Measurements from ENCODE around the gene CDH9.

The CDH9 gene

GRCh38 chr5:26986985-26987384 is 51.4 kb downstream of the CDH9 start:
- H3K9me3 ChIP-seq (ENCODE audit: control insufficient read depth, insufficient read depth, low read length): no peaks in the 10 kb centered on the region
- H3K27me3 ChIP-seq (ENCODE audit: control insufficient read depth, low read length): no peaks in the 10 kb centered on the region
- no peaks in the 10 kb centered on the region for H3K9me2 ChIP-seq (replicated peaks; ENCODE audit: control insufficient read depth, low read length)
- no peak overlapping the region for H3K4me2 ChIP-seq (ENCODE audit: low read length)
- no peaks in the 10 kb centered on the region for H3F3A ChIP-seq (ENCODE audit: control insufficient read depth, insufficient read depth)
- H3K4me3 ChIP-seq (ENCODE audit: low read length): no peak overlapping the region
- no peaks in the 10 kb centered on the region for H3K79me2 ChIP-seq (ENCODE audit: control insufficient read depth, low read length)
- no peaks in the 10 kb centered on the region for H4K20me1 ChIP-seq (ENCODE audit: control insufficient read depth, insufficient read depth, low read depth, low read length)
- H3K27ac ChIP-seq (ENCODE audit: low read depth, low read length): no peak overlapping the region
- no peaks in the 10 kb centered on the region for H3K4me1 ChIP-seq (ENCODE audit: control insufficient read depth, low read length)
- H3K36me3 ChIP-seq (ENCODE audit: control insufficient read depth, low read length): no peaks in the 10 kb centered on the region
- TF ChIP-seq CTCF (IDR thresholded peaks at IDR 0.05; ENCODE audit: low read depth, low read length, poor library complexity, severe bottlenecking) (no peak), EZH2phosphoT487 (IDR thresholded peaks at IDR 0.05; ENCODE audit: borderline replicate concordance, low read length) (no peak)

DNA sequence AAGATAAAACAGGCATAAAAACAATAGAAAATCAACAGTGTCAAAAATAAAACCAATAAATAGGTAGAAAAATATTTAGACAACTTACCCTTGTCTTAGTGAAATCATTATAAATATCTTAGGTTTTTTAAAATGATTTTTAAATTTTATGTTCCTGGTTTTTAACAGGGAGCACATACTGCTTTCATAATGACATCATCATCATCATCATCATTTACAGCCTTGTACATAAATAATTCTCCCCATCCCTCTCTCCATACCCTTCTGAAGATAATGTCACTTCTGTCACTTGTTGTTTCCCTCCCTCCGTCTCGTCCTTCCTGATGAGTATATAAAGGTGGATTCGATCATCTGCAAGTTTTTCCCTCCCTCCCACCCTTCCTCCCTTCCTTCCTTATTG is 56.6 kb downstream of the CDH9 start:
- no peak for TF ChIP-seq CTCF (IDR thresholded peaks at IDR 0.05; ENCODE audit: low read depth, low read length, poor library complexity, severe bottlenecking)
- TF ChIP-seq EZH2phosphoT487 (IDR thresholded peaks at IDR 0.05; ENCODE audit: borderline replicate concordance, low read length): no peak
- H3K4me3 ChIP-seq (ENCODE audit: low read length): no peak overlapping the region
- H3K36me3 ChIP-seq (ENCODE audit: control insufficient read depth, low read length): no peaks in the 10 kb centered on the region
- H3K4me2 ChIP-seq (ENCODE audit: low read length): no peak overlapping the region
- H3K27ac ChIP-seq (ENCODE audit: low read depth, low read length): no peak overlapping the region
- H4K20me1 ChIP-seq (ENCODE audit: control insufficient read depth, insufficient read depth, low read depth, low read length): no peaks in the 10 kb centered on the region
- no peaks in the 10 kb centered on the region for H3K4me1 ChIP-seq (ENCODE audit: control insufficient read depth, low read length)
- no peaks in the 10 kb centered on the region for H3F3A ChIP-seq (ENCODE audit: control insufficient read depth, insufficient read depth)
- H3K9me2 ChIP-seq (replicated peaks; ENCODE audit: control insufficient read depth, low read length): no peaks in the 10 kb centered on the region
- no peaks in the 10 kb centered on the region for H3K79me2 ChIP-seq (ENCODE audit: control insufficient read depth, low read length)
- no peaks in the 10 kb centered on the region for H3K9me3 ChIP-seq (ENCODE audit: control insufficient read depth, insufficient read depth, low read length)
- no peaks in the 10 kb centered on the region for H3K27me3 ChIP-seq (ENCODE audit: control insufficient read depth, low read length)

DNA sequence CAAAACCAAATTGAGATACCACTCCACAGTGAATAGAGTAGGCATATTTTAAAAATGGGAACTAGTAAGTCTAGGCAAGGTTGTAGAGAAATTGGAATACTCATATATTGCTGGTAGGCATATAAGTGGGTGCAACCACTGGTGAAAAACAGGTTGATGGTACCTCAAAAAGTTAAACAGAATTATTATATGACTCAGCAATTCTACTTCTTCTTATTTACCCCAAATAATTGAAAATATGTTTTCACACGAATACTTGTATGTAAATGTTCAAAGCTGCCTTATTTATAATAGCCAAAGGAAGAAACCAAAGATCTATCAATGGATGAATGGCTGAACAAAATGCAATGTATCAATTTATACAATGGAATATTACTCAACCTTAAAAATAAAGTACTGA is 79.1 kb downstream of the CDH9 start:
- Histone ChIP-seq H4K20me1 (ENCODE audit: control insufficient read depth, insufficient read depth, low read depth, low read length) (no peaks in the 10 kb centered on the region), H3K4me1 (ENCODE audit: control insufficient read depth, low read length) (no peaks in the 10 kb centered on the region), H3K36me3 (ENCODE audit: control insufficient read depth, low read length) (no peaks in the 10 kb centered on the region), H3K79me2 (ENCODE audit: control insufficient read depth, low read length) (no peaks in the 10 kb centered on the region), H3F3A (ENCODE audit: control insufficient read depth, insufficient read depth) (no peaks in the 10 kb centered on the region), H3K9me2 (replicated peaks; ENCODE audit: control insufficient read depth, low read length) (no peaks in the 10 kb centered on the region), H3K27me3 (ENCODE audit: control insufficient read depth, low read length) (no peaks in the 10 kb centered on the region), H3K27ac (ENCODE audit: low read depth, low read length) (no peak overlapping the region), H3K9me3 (ENCODE audit: control insufficient read depth, insufficient read depth, low read length) (no peaks in the 10 kb centered on the region), H3K4me2 (ENCODE audit: low read length) (no peak overlapping the region), H3K4me3 (ENCODE audit: low read length) (no peak overlapping the region)
- TF ChIP-seq CTCF (IDR thresholded peaks at IDR 0.05; ENCODE audit: low read depth, low read length, poor library complexity, severe bottlenecking) (no peak), EZH2phosphoT487 (IDR thresholded peaks at IDR 0.05; ENCODE audit: borderline replicate concordance, low read length) (no peak)

GRCh38 chr5:26955161-26955560 is 83.2 kb downstream of the CDH9 start:
- H3K36me3 ChIP-seq (ENCODE audit: control insufficient read depth, low read length): no peaks in the 10 kb centered on the region
- no peaks in the 10 kb centered on the region for H3K4me1 ChIP-seq (ENCODE audit: control insufficient read depth, low read length)
- TF ChIP-seq CTCF (IDR thresholded peaks at IDR 0.05; ENCODE audit: low read depth, low read length, poor library complexity, severe bottlenecking): no peak
- TF ChIP-seq EZH2phosphoT487 (IDR thresholded peaks at IDR 0.05; ENCODE audit: borderline replicate concordance, low read length): no peak
- H3K27me3 ChIP-seq (ENCODE audit: control insufficient read depth, low read length): no peaks in the 10 kb centered on the region
- no peaks in the 10 kb centered on the region for H3K9me3 ChIP-seq (ENCODE audit: control insufficient read depth, insufficient read depth, low read length)
- no peak overlapping the region for H3K27ac ChIP-seq (ENCODE audit: low read depth, low read length)
- no peaks in the 10 kb centered on the region for H3F3A ChIP-seq (ENCODE audit: control insufficient read depth, insufficient read depth)
- H3K9me2 ChIP-seq (replicated peaks; ENCODE audit: control insufficient read depth, low read length): no peaks in the 10 kb centered on the region
- no peaks in the 10 kb centered on the region for H3K79me2 ChIP-seq (ENCODE audit: control insufficient read depth, low read length)
- no peaks in the 10 kb centered on the region for H4K20me1 ChIP-seq (ENCODE audit: control insufficient read depth, insufficient read depth, low read depth, low read length)
- H3K4me3 ChIP-seq (ENCODE audit: low read length): no peak overlapping the region
- H3K4me2 ChIP-seq (ENCODE audit: low read length): no peak overlapping the region

All from DOHH2 (cell line).